Naive thymus-derived CD4-positive, alpha-beta T cell (primary cell): ENCODE data around the gene RAD52. TPM values are rescaled to one million over a fixed set of nuclear protein-coding genes. Genes with fewer than 3 reads are reported as not detected.
A peak's percentile ranks its signal among the peaks of the same experiment; 100 is the strongest.

Source experiments
- ATAC-seq: fragments of 150-1000 bp; cut with Tn5 transposase; 2 replicates; pipeline ENCODE4 v1.10.0; 2021; ENCODE audit warnings: mild to moderate bottlenecking, moderate library complexity
- CTCF ChIA-PET: fragments of 350-600 bp; sonication (Branson Sonifier 250); formaldehyde crosslinking; loops from one replicate; lab custom pipeline; 2021; ENCODE audit warnings: antibody characterized with exemption; lab: Charles Lee
- POLR2A ChIA-PET: fragments of 350-600 bp; sonication (Branson Sonifier 250); formaldehyde crosslinking; loops from one replicate; lab custom pipeline; 2021; ENCODE audit warnings: antibody characterized with exemption, inconsistent platforms; lab: Charles Lee
- DNase-seq, 9 donors: peaks; one replicate each; pipeline versions ENCODE4 v3.0.0 to v3.0.0-alpha.2; 2020 to 2022; ENCODE audit warnings: mixed read lengths in 1 of 9
- H3K27ac ChIP-seq: one replicate; pipeline ENCODE4 v1.7.0; 2013; ENCODE audit warnings: mild to moderate bottlenecking, low read depth, low read length, moderate library complexity
- H3K27me3 ChIP-seq, 2 donors: one replicate each; pipeline ENCODE4 v1.7.0; 2013; ENCODE audit warnings: low read length in 2 of 2, mild to moderate bottlenecking in 2 of 2, moderate library complexity in 2 of 2; ENCODE audit not compliant: control insufficient read depth in 2 of 2, insufficient read depth in 2 of 2
- H3K36me3 ChIP-seq, 3 experiments: 1 replicate in 2 of 3; 2 replicates in 1 of 3; pipeline ENCODE4 v1.7.0; 2013; ENCODE audit warnings: low read length in 3 of 3, mild to moderate bottlenecking in 3 of 3, moderate library complexity in 1 of 3; ENCODE audit not compliant: insufficient read depth in 3 of 3, control insufficient read depth in 2 of 3
- H3K4me1 ChIP-seq, 2 donors: one replicate each; pipeline ENCODE4 v1.7.0; 2013; ENCODE audit warnings: low read length in 2 of 2, mild to moderate bottlenecking in 2 of 2, moderate library complexity in 1 of 2; ENCODE audit not compliant: control insufficient read depth in 2 of 2, insufficient read depth in 2 of 2
- H3K4me3 ChIP-seq: 2 replicates; pipeline ENCODE4 v1.7.0; 2013; ENCODE audit warnings: mild to moderate bottlenecking, low read length
- H3K9me3 ChIP-seq, 3 experiments: 1 replicate in 2 of 3; 2 replicates in 1 of 3; pipeline ENCODE4 v1.7.0; 2013; ENCODE audit warnings: low read length in 3 of 3; ENCODE audit not compliant: control insufficient read depth in 2 of 3
- H3K27ac Mint-ChIP-seq, 9 donors: one replicate each; pipeline ENCODE4 v1.8.0; 2020 to 2022; ENCODE audit warnings: mixed read lengths in 9 of 9, mild to moderate bottlenecking in 8 of 9, moderate library complexity in 5 of 9, inconsistent platforms in 2 of 9
- H3K27me3 Mint-ChIP-seq, 5 donors: one replicate each; pipeline ENCODE4 v1.8.0; 2021 to 2022; ENCODE audit warnings: mixed read lengths in 5 of 5, mild to moderate bottlenecking in 1 of 5
- H3K36me3 Mint-ChIP-seq, 5 donors: one replicate each; pipeline ENCODE4 v1.8.0; 2020 to 2022; ENCODE audit warnings: mixed read lengths in 5 of 5, mild to moderate bottlenecking in 3 of 5, inconsistent platforms in 1 of 5
- H3K4me1 Mint-ChIP-seq, 7 donors: one replicate each; pipeline ENCODE4 v1.8.0; 2020 to 2022; ENCODE audit warnings: mixed read lengths in 7 of 7, mild to moderate bottlenecking in 3 of 7, inconsistent platforms in 1 of 7
- H3K4me3 Mint-ChIP-seq, 10 donors: one replicate each; pipeline ENCODE4 v1.8.0; 2020 to 2022; ENCODE audit warnings: mild to moderate bottlenecking in 10 of 10, mixed read lengths in 10 of 10, moderate library complexity in 6 of 10, inconsistent platforms in 2 of 10
- H3K9me3 Mint-ChIP-seq, 11 donors: one replicate each; pipeline ENCODE4 v1.8.0; 2020 to 2022; ENCODE audit warnings: mixed read lengths in 11 of 11, mild to moderate bottlenecking in 4 of 11, inconsistent platforms in 1 of 11, moderate library complexity in 1 of 11
- intact Hi-C, 2 donors: fragments of 100-400 bp; cut with micrococcal nuclease; formaldehyde crosslinking; loops; one replicate each; pipeline ENCODE4 v1.15.1; 2023
- polyA plus RNA-seq, 2 donors: library from polyadenylated mRNA; unstranded; fragments of 300-500 nt; fragmentation: Illumina TruSeq; gene quantifications; one replicate each; pipeline ENCODE4 v1.2.3, GENCODE V29; 2021
- total RNA-seq, 6 experiments: library from RNA in 5 of 6; stranded (reverse) in 5 of 6; gene quantifications; 1 replicate in 5 of 6; 2 replicates in 1 of 6; pipeline ENCODE4 v1.2.3 and lab custom pipeline; 2021 to 2026

Gene RAD52
- total and polyA plus RNA-seq, 7 experiments from 2014 or later, result 2.8 to 34.9 (median 17.8) TPM

DNA sequence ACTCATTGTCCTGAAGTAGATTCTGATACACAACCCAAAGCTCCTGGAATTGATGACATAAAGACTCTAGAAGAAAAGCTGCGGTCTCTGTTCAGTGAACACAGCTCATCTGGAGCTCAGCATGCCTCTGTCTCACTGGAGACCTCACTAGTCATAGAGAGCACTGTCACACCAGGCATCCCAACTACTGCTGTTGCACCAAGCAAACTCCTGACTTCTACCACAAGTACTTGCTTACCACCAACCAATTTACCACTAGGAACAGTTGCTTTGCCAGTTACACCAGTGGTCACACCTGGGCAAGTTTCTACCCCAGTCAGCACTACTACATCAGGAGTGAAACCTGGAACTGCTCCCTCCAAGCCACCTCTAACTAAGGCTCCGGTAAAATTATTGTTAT lies 63.8 kb downstream of the RAD52 start:
- no peaks in the 10 kb centered on the region for H3K4me1 Mint-ChIP-seq
- H3K9me3 Mint-ChIP-seq, result peaks cover 0 to 2% (median 0%) of the 10 kb centered on the region in 11 donors
- Histone ChIP-seq H3K4me1 (no peaks in the 10 kb centered on the region), H3K27ac (no peak overlapping the region), H3K9me3 (no peaks in the 10 kb centered on the region), H3K36me3 (peaks cover 51 to 94% (median 64%) of the 10 kb centered on the region in 3 experiments), H3K27me3 (no peaks in the 10 kb centered on the region), H3K4me3 (no peak overlapping the region)
- DNase-seq (no peak), ATAC-seq (no peak)
- peaks cover 15 to 65% (median 43%) of the 10 kb centered on the region in 5 donors for H3K36me3 Mint-ChIP-seq
- H3K27ac Mint-ChIP-seq, result peak overlapping the region in 7 of 9 donors; percentile 31 to 70 (median 57)
- H3K27me3 Mint-ChIP-seq, result no peaks in the 10 kb centered on the region
- intact Hi-C loops, result no loop called here
- no peak overlapping the region for H3K4me3 Mint-ChIP-seq
- CTCF ChIA-PET, result interaction anchor here (0.6 to 1.3 kb wide), 3 partner anchors 64 to 617 kb away, joined by 3 to 6 read pairs (median 3); partner anchors contain the start of gene RAD52
- POLR2A ChIA-PET, result no interaction called here

DNA sequence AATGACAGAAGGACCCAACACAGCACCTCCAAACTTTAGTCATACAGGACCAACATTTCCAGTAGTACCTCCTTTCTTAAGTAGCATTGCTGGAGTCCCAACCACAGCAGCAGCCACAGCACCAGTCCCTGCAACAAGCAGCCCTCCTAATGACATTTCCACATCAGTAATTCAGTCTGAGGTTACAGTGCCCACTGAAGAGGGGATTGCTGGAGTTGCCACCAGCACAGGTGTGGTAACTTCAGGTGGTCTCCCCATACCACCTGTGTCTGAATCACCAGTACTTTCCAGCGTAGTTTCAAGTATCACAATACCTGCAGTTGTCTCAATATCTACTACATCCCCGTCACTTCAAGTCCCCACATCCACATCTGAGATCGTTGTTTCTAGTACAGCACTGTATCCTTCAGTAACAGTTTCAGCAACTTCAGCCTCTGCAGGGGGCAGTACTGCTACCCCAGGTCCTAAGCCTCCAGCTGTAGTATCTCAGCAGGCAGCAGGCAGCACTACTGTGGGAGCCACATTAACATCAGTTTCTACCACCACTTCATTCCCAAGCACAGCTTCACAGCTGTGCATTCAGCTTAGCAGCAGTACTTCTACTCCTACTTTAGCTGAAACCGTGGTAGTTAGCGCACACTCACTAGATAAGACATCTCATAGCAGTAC lies 64.6 kb downstream of the RAD52 start:
- Histone ChIP-seq H3K36me3 (peaks cover 50 to 94% (median 63%) of the 10 kb centered on the region in 3 experiments), H3K27me3 (no peaks in the 10 kb centered on the region), H3K9me3 (no peaks in the 10 kb centered on the region), H3K4me1 (no peaks in the 10 kb centered on the region), H3K4me3 (no peak overlapping the region), H3K27ac (no peak overlapping the region)
- Mint-ChIP-seq H3K36me3 (peaks cover 15 to 67% (median 43%) of the 10 kb centered on the region in 5 donors), H3K9me3 (peaks cover 0 to 2% (median 0%) of the 10 kb centered on the region in 11 donors), H3K4me3 (no peak overlapping the region), H3K4me1 (no peaks in the 10 kb centered on the region), H3K27ac (peak overlapping the region in 8 of 9 donors; percentile 9 to 70 (median 62)), H3K27me3 (no peaks in the 10 kb centered on the region)
- DNase-seq (no peak), ATAC-seq (no peak)
- ChIA-PET POLR2A (no interaction called here), CTCF (interaction anchor here (0.6 to 1.3 kb wide), 3 partner anchors 65 to 616 kb away, joined by 3 to 6 read pairs (median 3); partner anchors contain the start of gene RAD52)
- intact Hi-C loops, result no loop called here

DNA sequence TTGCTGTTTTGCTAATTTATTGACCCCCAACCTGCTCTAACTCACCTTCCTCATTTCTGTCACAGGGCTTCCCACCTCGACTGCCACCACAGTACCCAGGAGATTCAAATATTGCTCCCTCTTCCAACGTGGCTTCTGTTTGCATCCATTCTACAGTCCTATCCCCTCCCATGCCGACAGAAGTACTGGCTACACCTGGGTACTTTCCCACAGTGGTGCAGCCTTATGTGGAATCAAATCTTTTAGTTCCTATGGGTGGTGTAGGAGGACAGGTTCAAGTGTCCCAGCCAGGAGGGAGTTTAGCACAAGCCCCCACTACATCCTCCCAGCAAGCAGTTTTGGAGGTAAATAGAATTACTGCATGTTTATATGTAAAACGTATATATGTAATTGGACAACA lies 68.8 kb downstream of the RAD52 start:
- Mint-ChIP-seq H3K4me1 (peaks cover 0 to 4% (median 0%) of the 10 kb centered on the region in 7 donors), H3K9me3 (peaks cover 0 to 3% (median 0%) of the 10 kb centered on the region in 11 donors), H3K36me3 (peaks cover 12 to 68% (median 29%) of the 10 kb centered on the region in 5 donors), H3K27ac (peak overlapping the region in 3 of 9 donors; percentile 34 to 69 (median 56)), H3K27me3 (no peaks in the 10 kb centered on the region), H3K4me3 (no peak overlapping the region)
- ATAC-seq (no peak), DNase-seq (no peak)
- no peaks in the 10 kb centered on the region for H3K27me3 ChIP-seq
- peaks cover 46 to 81% (median 50%) of the 10 kb centered on the region in 3 experiments for H3K36me3 ChIP-seq
- H3K27ac ChIP-seq, result no peak overlapping the region
- no peaks in the 10 kb centered on the region for H3K4me1 ChIP-seq
- ChIA-PET POLR2A (no interaction called here), CTCF (no interaction called here)
- H3K4me3 ChIP-seq, result no peak overlapping the region
- no peaks in the 10 kb centered on the region for H3K9me3 ChIP-seq
- intact Hi-C loops, result no loop called here

DNA sequence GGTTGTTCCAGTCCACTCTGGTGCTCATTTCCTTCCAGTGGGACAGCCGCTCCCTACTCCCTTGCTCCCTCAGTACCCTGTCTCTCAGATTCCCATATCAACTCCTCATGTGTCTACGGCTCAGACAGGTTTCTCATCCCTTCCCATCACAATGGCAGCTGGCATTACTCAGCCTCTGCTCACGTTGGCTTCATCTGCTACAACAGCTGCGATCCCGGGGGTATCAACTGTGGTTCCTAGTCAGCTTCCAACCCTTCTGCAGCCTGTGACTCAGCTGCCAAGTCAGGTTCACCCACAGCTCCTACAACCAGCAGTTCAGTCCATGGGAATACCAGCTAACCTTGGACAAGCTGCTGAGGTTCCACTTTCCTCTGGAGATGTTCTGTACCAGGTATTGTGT lies 69.9 kb downstream of the RAD52 start:
- intact Hi-C loops, result no loop called here
- ChIA-PET POLR2A (no interaction called here), CTCF (no interaction called here)
- Mint-ChIP-seq H3K27me3 (no peaks in the 10 kb centered on the region), H3K9me3 (peaks cover 0 to 1% (median 0%) of the 10 kb centered on the region in 11 donors), H3K27ac (peak overlapping the region in 2 of 9 donors; percentile 33 to 84), H3K4me1 (peaks cover 0 to 5% (median 0%) of the 10 kb centered on the region in 7 donors), H3K4me3 (no peak overlapping the region), H3K36me3 (peaks cover 1 to 58% (median 24%) of the 10 kb centered on the region in 5 donors)
- ATAC-seq (no peak), DNase-seq (no peak)
- H3K27me3 ChIP-seq, result no peaks in the 10 kb centered on the region
- H3K4me1 ChIP-seq, result no peaks in the 10 kb centered on the region
- H3K36me3 ChIP-seq, result peaks cover 35 to 74% (median 40%) of the 10 kb centered on the region in 3 experiments
- no peaks in the 10 kb centered on the region for H3K9me3 ChIP-seq
- H3K4me3 ChIP-seq, result no peak overlapping the region
- H3K27ac ChIP-seq, result no peak overlapping the region

DNA sequence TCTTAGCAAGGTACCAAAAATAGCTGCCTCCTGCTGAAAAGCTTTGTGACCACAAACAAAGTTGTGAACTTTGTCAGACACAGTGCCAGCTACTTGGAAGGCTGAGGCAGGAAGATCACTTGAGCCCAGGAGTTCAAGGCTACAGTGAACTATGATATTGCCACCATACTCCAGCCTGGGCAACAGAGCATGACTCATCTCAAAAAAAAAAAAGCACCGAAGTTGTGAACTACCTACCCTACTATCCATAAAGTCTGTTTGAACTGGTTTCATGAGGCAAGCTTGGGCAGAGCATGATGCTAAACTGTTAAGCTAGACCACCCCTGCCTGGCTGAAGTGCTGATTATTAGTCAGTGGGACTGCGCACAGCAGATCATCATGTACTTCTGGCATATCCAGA lies 75.5 kb downstream of the RAD52 start:
- Mint-ChIP-seq H3K36me3 (peaks cover 0 to 18% (median 7%) of the 10 kb centered on the region in 5 donors), H3K27ac (peak overlapping the region in 4 of 9 donors; percentile 14 to 80 (median 32))
- H3K27ac ChIP-seq, result no peak overlapping the region

DNA sequence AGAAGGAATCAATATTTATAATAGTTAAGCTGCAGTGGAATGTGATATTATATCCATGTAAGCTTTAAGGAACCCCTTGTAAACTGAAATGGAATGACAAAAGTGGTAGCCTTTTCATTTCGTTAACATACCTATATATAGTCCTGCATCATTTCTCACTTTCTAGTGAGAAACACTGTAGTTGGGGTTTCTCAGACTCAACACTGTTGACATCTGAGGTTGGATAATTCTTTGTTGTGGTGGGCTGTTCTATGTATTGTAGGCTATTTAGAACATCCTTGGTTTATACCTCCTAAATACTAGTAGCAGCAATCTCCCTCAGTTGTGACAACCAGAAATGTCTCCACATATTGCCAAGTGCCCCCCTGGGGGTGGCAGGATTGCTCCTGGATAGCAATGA lies 79.1 kb downstream of the RAD52 start:
- peaks cover 6 to 14% of the 10 kb centered on the region in 2 donors for H3K4me1 ChIP-seq
- peaks cover 4 to 27% (median 15%) of the 10 kb centered on the region in 7 donors for H3K4me1 Mint-ChIP-seq
- no peaks in the 10 kb centered on the region for H3K9me3 Mint-ChIP-seq
- no peak overlapping the region for H3K4me3 ChIP-seq
- intact Hi-C loops, result loop anchor here in 1 of 2 donors (5.0 kb wide), 1 partner anchor 53 kb away; no protein-coding TSS in a partner anchor
- ChIA-PET POLR2A (no interaction called here), CTCF (no interaction called here)
- peaks cover 4 to 29% (median 6%) of the 10 kb centered on the region in 5 donors for H3K36me3 Mint-ChIP-seq
- no peaks in the 10 kb centered on the region for H3K27me3 Mint-ChIP-seq
- peaks cover 8 to 39% (median 12%) of the 10 kb centered on the region in 3 experiments for H3K36me3 ChIP-seq
- no peak overlapping the region for H3K27ac ChIP-seq
- H3K27me3 ChIP-seq, result no peaks in the 10 kb centered on the region
- H3K27ac Mint-ChIP-seq, result peak overlapping the region in 4 of 9 donors; percentile 21 to 62 (median 36)
- ATAC-seq (peak; percentile 80), DNase-seq (peak in 4 of 9 donors; percentile 21 to 47 (median 34))
- no peaks in the 10 kb centered on the region for H3K9me3 ChIP-seq
- H3K4me3 Mint-ChIP-seq, result no peak overlapping the region

More for the DNA sequence above, 75.5 kb downstream of the RAD52 start:
- no peaks in the 10 kb centered on the region for H3K27me3 ChIP-seq
- H3K9me3 ChIP-seq, result no peaks in the 10 kb centered on the region
- ChIA-PET POLR2A (interaction anchor here (0.6 to 1.2 kb wide), 2 partner anchors 17 to 19 kb away, joined by 3 read pairs; no protein-coding TSS in a partner anchor), CTCF (interaction anchor here (0.5 to 1.2 kb wide), 5 partner anchors 59 to 260 kb away, joined by 3 to 6 read pairs (median 3); no protein-coding TSS in a partner anchor)
- DNase-seq (no peak), ATAC-seq (no peak)
- H3K36me3 ChIP-seq, result peaks cover 9 to 35% (median 13%) of the 10 kb centered on the region in 3 experiments
- H3K4me3 Mint-ChIP-seq, result no peak overlapping the region
- no peak overlapping the region for H3K4me3 ChIP-seq
- intact Hi-C loops, result loop anchor here in 1 of 2 donors (5.0 kb wide), 1 partner anchor 57 kb away; no protein-coding TSS in a partner anchor
- H3K4me1 Mint-ChIP-seq, result peaks cover 6 to 20% (median 14%) of the 10 kb centered on the region in 7 donors
- H3K27me3 Mint-ChIP-seq, result no peaks in the 10 kb centered on the region
- peaks cover 6 to 14% of the 10 kb centered on the region in 2 donors for H3K4me1 ChIP-seq
- peaks cover 0 to 1% (median 0%) of the 10 kb centered on the region in 11 donors for H3K9me3 Mint-ChIP-seq
